ENCODE data around the gene CACNB3. TPM values are rescaled to one million over a fixed set of nuclear protein-coding genes. Genes with fewer than 3 reads are reported as not detected.

The CACNB3 gene
- total and polyA plus RNA-seq, 4 donors = 0.92 to 1.9 (median 1.2) TPM

GRCh38 chr12:48866052-48866711 is 47.9 kb downstream of the CACNB3 start:
- whole genome bisulfite sequencing = 55% methylated on average over 6 of the region's 6 CpGs
- Histone ChIP-seq H3K9me3 (ENCODE audit: control insufficient read depth in 4 of 4, low read length in 3 of 4) (no peaks in the 10 kb centered on the region), H3K36me3 (ENCODE audit: control insufficient read depth in 4 of 4, insufficient read depth in 3 of 4, low read depth in 1 of 4, low read length in 3 of 4) (peaks cover 0 to 15% (median 11%) of the 10 kb centered on the region in 4 donors), H3K27me3 (ENCODE audit: control insufficient read depth in 4 of 4, insufficient read depth in 4 of 4, low read length in 3 of 4) (no peaks in the 10 kb centered on the region), H3K9ac (ENCODE audit: low read depth in 1 of 2, low read length in 2 of 2) (peak overlapping the region in 1 of 2 donors; percentile 70), H3K4me1 (ENCODE audit: control insufficient read depth in 4 of 4, insufficient read depth in 4 of 4, low read length in 3 of 4) (peaks cover 5 to 49% (median 22%) of the 10 kb centered on the region in 4 donors), H3K4me3 (ENCODE audit: low read depth in 1 of 3, low read length in 3 of 3) (peak overlapping the region in 2 of 3 donors; percentile 63 to 72), H3K27ac (ENCODE audit: low read depth in 1 of 2, low read length in 2 of 2) (peak overlapping the region; percentile 90 to 94)
- no peak for TF ChIP-seq RAD21 (IDR thresholded peaks at IDR 0.05)
- no peak for TF ChIP-seq NR2F2 (IDR thresholded peaks at IDR 0.05)
- no peak for TF ChIP-seq ZBTB33 (IDR thresholded peaks at IDR 0.05)
- TF ChIP-seq SP1 (IDR thresholded peaks at IDR 0.05) = peak; percentile 53
- peak in 1 of 2 donors; percentile 27 for TF ChIP-seq JUND (IDR thresholded peaks at IDR 0.05)
- no peak for TF ChIP-seq EGR1 (IDR thresholded peaks at IDR 0.05; ENCODE audit: low read depth in 2 of 2)
- no peak for TF ChIP-seq ATF3 (IDR thresholded peaks at IDR 0.05)
- no peak for TF ChIP-seq HNF4A (conservative IDR thresholded peaks at IDR 0.05)
- TF ChIP-seq CTCF (IDR thresholded peaks at IDR 0.05; ENCODE audit: low read depth, low read length, missing input control) = no peak
- TF ChIP-seq FOXA1 (IDR thresholded peaks at IDR 0.05) = no peak
- peak in 1 of 2 donors; percentile 40 for TF ChIP-seq GABPA (IDR thresholded peaks at IDR 0.05 in 1 of 2, conservative IDR thresholded peaks at IDR 0.05 in 1 of 2)
- no peak for DNase-seq (ENCODE audit: low spot score)

DNA sequence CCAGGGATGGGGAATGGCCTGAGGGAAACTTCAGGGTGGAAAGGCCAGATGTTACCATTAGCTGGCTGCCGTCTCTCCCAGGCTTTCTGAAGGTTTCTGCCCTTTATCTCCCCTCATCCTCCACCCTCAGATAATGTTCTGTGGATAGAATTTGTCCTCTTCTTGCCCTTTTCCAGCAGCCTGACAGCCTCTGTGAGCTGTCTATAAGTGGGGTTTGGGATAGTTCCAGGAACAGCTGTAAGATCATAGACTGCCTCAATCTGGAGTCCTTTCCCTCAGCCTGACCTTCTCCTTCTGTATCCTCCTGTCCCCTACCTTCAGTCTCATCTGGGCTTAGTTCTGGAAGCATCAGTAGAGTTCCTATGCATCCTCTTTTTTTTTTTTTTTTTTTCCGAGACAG is 50.2 kb downstream of the CACNB3 start:
- no peaks in the 10 kb centered on the region for H3K9me3 ChIP-seq (ENCODE audit: control insufficient read depth in 4 of 4, low read length in 3 of 4)
- TF ChIP-seq NR2F2 (IDR thresholded peaks at IDR 0.05) (no peak), ATF3 (IDR thresholded peaks at IDR 0.05) (no peak), RXRA (IDR thresholded peaks at IDR 0.05) (no peak), RAD21 (IDR thresholded peaks at IDR 0.05) (no peak), HNF4G (IDR thresholded peaks at IDR 0.05) (no peak)
- H3K4me1 ChIP-seq (ENCODE audit: control insufficient read depth in 4 of 4, insufficient read depth in 4 of 4, low read length in 3 of 4) = peaks cover 5 to 27% (median 16%) of the 10 kb centered on the region in 4 donors
- H3K36me3 ChIP-seq (ENCODE audit: control insufficient read depth in 4 of 4, insufficient read depth in 3 of 4, low read depth in 1 of 4, low read length in 3 of 4) = peaks cover 0 to 1% (median 0%) of the 10 kb centered on the region in 4 donors
- 90% methylated on average over 2 of the region's 2 CpGs for WGBS
- peak overlapping the region in 1 of 2 donors; percentile 92 for H3K27ac ChIP-seq (ENCODE audit: low read depth in 1 of 2, low read length in 2 of 2)
- H3K27me3 ChIP-seq (ENCODE audit: control insufficient read depth in 4 of 4, insufficient read depth in 4 of 4, low read length in 3 of 4) = no peaks in the 10 kb centered on the region
- no peak overlapping the region for H3K4me3 ChIP-seq (ENCODE audit: low read depth in 1 of 3, low read length in 3 of 3)
- DNase-seq (ENCODE audit: low spot score) = no peak
- no peak overlapping the region for H3K9ac ChIP-seq (ENCODE audit: low read depth in 1 of 2, low read length in 2 of 2)

DNA sequence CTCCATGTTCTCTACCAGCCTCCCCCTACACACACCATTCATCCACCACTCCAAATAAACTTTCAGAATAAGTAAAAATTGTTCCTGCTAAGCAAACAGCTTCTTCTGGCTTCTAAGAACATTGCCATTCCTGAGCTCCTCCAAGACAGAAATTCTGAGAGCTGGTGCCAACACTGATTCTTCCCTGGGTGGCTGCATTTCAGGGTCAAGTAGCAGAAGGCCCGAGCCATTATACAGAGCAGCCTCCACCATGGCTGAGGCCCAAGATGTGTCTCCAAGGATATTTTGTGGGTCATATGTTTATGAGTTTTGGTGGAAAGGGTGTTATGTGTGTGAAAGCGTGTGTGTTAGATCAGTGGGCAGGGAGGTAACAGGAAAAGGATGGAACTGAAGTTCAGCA is 50.9 kb downstream of the CACNB3 start:
- H3K27ac ChIP-seq (ENCODE audit: low read depth in 1 of 2, low read length in 2 of 2) = no peak overlapping the region
- no peak for DNase-seq (ENCODE audit: low spot score)
- no peaks in the 10 kb centered on the region for H3K9me3 ChIP-seq (ENCODE audit: control insufficient read depth in 4 of 4, low read length in 3 of 4)
- H3K36me3 ChIP-seq (ENCODE audit: control insufficient read depth in 4 of 4, insufficient read depth in 3 of 4, low read depth in 1 of 4, low read length in 3 of 4) = no peaks in the 10 kb centered on the region
- 86% methylated on average over 2 of the region's 2 CpGs for WGBS
- H3K9ac ChIP-seq (ENCODE audit: low read depth in 1 of 2, low read length in 2 of 2) = no peak overlapping the region
- peaks cover 4 to 19% (median 10%) of the 10 kb centered on the region in 4 donors for H3K4me1 ChIP-seq (ENCODE audit: control insufficient read depth in 4 of 4, insufficient read depth in 4 of 4, low read length in 3 of 4)
- H3K27me3 ChIP-seq (ENCODE audit: control insufficient read depth in 4 of 4, insufficient read depth in 4 of 4, low read length in 3 of 4) = no peaks in the 10 kb centered on the region
- no peak overlapping the region for H3K4me3 ChIP-seq (ENCODE audit: low read depth in 1 of 3, low read length in 3 of 3)
- TF ChIP-seq HNF4G (IDR thresholded peaks at IDR 0.05) (no peak), SP1 (IDR thresholded peaks at IDR 0.05) (no peak), JUND (IDR thresholded peaks at IDR 0.05) (no peak), GABPA (IDR thresholded peaks at IDR 0.05 in 1 of 2, conservative IDR thresholded peaks at IDR 0.05 in 1 of 2) (no peak), RAD21 (IDR thresholded peaks at IDR 0.05) (no peak), REST (IDR thresholded peaks at IDR 0.05) (no peak), ZBTB33 (IDR thresholded peaks at IDR 0.05) (no peak), FOXA2 (IDR thresholded peaks at IDR 0.05) (no peak), YY1 (IDR thresholded peaks at IDR 0.05) (no peak), FOXA1 (IDR thresholded peaks at IDR 0.05) (no peak), TAF1 (conservative IDR thresholded peaks at IDR 0.05) (no peak)

Data from liver (tissue), 9 donors.